Upper lobe of right lung (tissue), 1 donor: ENCODE results near the gene SNX30. TPM values are rescaled to one million over a fixed set of nuclear protein-coding genes. Genes with fewer than 3 reads are reported as not detected.

Experiments used
- ATAC-seq: fragments of 200-7000 bp; cut with Tn5 transposase; one replicate; pipeline ENCODE4 v1.9.1; 2020; ENCODE audit warnings: mild to moderate bottlenecking, moderate library complexity
- DNase-seq: peaks from one replicate; pipeline ENCODE4 v3.0.0-alpha.2; 2020
- H3K27ac ChIP-seq: fragments of 200-600 bp; one replicate; pipeline ENCODE4 v1.8.0; 2022
- H3K27me3 ChIP-seq: fragments of 200-600 bp; one replicate; pipeline ENCODE4 v1.8.0; 2022; ENCODE audit warnings: mild to moderate bottlenecking
- H3K36me3 ChIP-seq: fragments of 200-600 bp; one replicate; pipeline ENCODE4 v1.8.0; 2022
- H3K4me1 ChIP-seq: fragments of 200-600 bp; one replicate; pipeline ENCODE4 v1.8.0; 2022
- H3K4me3 ChIP-seq: fragments of 200-600 bp; one replicate; pipeline ENCODE4 v1.8.0; 2022; ENCODE audit warnings: mild to moderate bottlenecking
- H3K9me3 ChIP-seq: fragments of 200-600 bp; one replicate; pipeline ENCODE4 v1.8.0; 2022
- CTCF ChIP-seq: fragments of 200-600 bp; IDR thresholded peaks from one replicate; pipeline ENCODE4 v1.8.0; 2022; ENCODE audit warnings: antibody characterized with exemption
- intact Hi-C: fragments of 100-400 bp; cut with DNase I; formaldehyde crosslinking; loops from one replicate; pipeline ENCODE4 v1.11.0; 2022
- total RNA-seq: library from RNA; stranded (reverse); fragmentation: NEBNext Ultra II Directional; extraction: Animal tissue kit (Norgen Biotek cat#: 25700); gene quantifications from one replicate; pipeline ENCODE4 v1.2.1, GENCODE V29; 2021
- donor health status: DM: no; HTN: yes; CAD: no; lungs with severe emphysema.

Gene SNX30
- total RNA-seq, 1 donor from 2014 or later, result 76.3 TPM

- H3K4me3 ChIP-seq, result no peak overlapping the region
- no peaks in the 10 kb centered on the region for H3K27me3 ChIP-seq
- no peak overlapping the region for H3K27ac ChIP-seq
- no peak for TF ChIP-seq CTCF
- DNase-seq (no peak), ATAC-seq (peak; percentile 36)
- H3K4me1 ChIP-seq, result no peaks in the 10 kb centered on the region
- intact Hi-C loops, result no loop called here
- H3K9me3 ChIP-seq, result no peaks in the 10 kb centered on the region
- H3K36me3 ChIP-seq, result no peaks in the 10 kb centered on the region
These were observed 162.1 kb downstream of the SNX30 start for GRCh38 chr9:112912636-112913035.

- ATAC-seq, result no peak
- no peaks in the 10 kb centered on the region for H3K9me3 ChIP-seq
- intact Hi-C loops, result no loop called here
- no peak for DNase-seq
- no peaks in the 10 kb centered on the region for H3K36me3 ChIP-seq
- no peak overlapping the region for H3K4me3 ChIP-seq
- no peaks in the 10 kb centered on the region for H3K27me3 ChIP-seq
- TF ChIP-seq CTCF, result no peak
- H3K27ac ChIP-seq, result no peak overlapping the region
- no peaks in the 10 kb centered on the region for H3K4me1 ChIP-seq
These were observed 162.8 kb downstream of the SNX30 start for GRCh38 chr9:112913326-112913725.

DNA sequence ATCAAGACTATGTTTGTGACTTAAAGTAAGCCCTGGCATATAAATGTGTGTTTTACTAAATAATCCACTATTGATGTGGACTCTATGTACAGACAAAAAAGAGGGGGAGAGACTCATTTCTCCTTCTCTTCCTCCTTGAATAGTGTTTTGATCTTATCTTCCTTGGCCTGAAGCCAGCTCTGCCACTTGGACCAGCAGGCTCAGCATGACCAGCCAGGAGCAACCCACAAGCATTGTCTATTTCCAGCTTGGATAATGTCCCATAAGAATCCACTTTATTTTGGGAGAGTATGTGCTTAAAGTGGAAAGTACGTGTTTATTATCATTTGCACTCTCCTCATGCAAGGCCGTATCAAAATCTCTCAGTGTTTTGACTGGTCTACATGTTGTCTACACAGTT is 164.0 kb downstream of the SNX30 start:
- Histone ChIP-seq H3K36me3 (no peaks in the 10 kb centered on the region), H3K27ac (no peak overlapping the region), H3K27me3 (no peaks in the 10 kb centered on the region), H3K9me3 (no peaks in the 10 kb centered on the region), H3K4me1 (no peaks in the 10 kb centered on the region), H3K4me3 (no peak overlapping the region)
- TF ChIP-seq CTCF, result no peak
- intact Hi-C loops, result no loop called here
- DNase-seq, result no peak
- ATAC-seq, result no peak

GRCh38 chr9:112917047-112917986 is 166.8 kb downstream of the SNX30 start:
- Histone ChIP-seq H3K4me1 (no peaks in the 10 kb centered on the region), H3K4me3 (no peak overlapping the region), H3K9me3 (no peaks in the 10 kb centered on the region), H3K27ac (no peak overlapping the region), H3K27me3 (no peaks in the 10 kb centered on the region), H3K36me3 (no peaks in the 10 kb centered on the region)
- no peak for TF ChIP-seq CTCF
- DNase-seq, result no peak
- intact Hi-C loops, result no loop called here
- no peak for ATAC-seq

- Histone ChIP-seq H3K27ac (no peak overlapping the region), H3K9me3 (no peaks in the 10 kb centered on the region), H3K4me3 (no peak overlapping the region), H3K27me3 (no peaks in the 10 kb centered on the region), H3K36me3 (no peaks in the 10 kb centered on the region), H3K4me1 (no peaks in the 10 kb centered on the region)
- no peak for TF ChIP-seq CTCF
- DNase-seq, result no peak
- no peak for ATAC-seq
- intact Hi-C loops, result no loop called here
These were observed 167.4 kb downstream of the SNX30 start for GRCh38 chr9:112917987-112918362.
